ENCODE measurements around the gene TCEAL4. TPM values are rescaled to one million over a fixed set of nuclear protein-coding genes. Genes with fewer than 3 reads are reported as not detected.

The TCEAL4 gene
- total RNA-seq, 2 donors from 2014 or later = 127 to 182 TPM

DNA sequence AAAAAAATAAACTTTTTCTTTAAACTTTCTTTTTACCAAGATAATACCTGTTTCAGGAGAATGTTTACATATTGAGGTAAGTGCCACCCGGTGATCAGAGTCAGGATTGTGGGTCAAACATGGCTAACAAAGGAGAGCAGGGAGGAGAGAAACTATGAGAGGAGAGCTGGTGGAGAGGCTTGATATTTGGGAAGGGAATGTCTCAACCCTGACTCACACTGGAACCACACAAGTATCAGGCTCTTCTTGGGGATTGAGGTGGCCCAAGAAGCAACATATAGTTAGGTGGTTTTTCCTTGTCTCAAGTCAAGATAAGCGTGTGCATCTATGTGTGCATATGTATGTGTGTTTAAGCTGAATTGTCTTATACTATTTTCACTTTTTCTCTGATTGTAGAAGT lies 50.1 kb downstream of the TCEAL4 start:
- no peak for DNase-seq (ENCODE audit: low spot score)
- TF ChIP-seq, protein P1, sequence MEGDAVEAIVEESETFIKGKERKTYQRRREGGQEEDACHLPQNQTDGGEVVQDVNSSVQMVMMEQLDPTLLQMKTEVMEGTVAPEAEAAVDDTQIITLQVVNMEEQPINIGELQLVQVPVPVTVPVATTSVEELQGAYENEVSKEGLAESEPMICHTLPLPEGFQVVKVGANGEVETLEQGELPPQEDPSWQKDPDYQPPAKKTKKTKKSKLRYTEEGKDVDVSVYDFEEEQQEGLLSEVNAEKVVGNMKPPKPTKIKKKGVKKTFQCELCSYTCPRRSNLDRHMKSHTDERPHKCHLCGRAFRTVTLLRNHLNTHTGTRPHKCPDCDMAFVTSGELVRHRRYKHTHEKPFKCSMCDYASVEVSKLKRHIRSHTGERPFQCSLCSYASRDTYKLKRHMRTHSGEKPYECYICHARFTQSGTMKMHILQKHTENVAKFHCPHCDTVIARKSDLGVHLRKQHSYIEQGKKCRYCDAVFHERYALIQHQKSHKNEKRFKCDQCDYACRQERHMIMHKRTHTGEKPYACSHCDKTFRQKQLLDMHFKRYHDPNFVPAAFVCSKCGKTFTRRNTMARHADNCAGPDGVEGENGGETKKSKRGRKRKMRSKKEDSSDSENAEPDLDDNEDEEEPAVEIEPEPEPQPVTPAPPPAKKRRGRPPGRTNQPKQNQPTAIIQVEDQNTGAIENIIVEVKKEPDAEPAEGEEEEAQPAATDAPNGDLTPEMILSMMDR (IDR thresholded peaks at IDR 0.05) = no peak
- no peak for TF ChIP-seq POLR2AphosphoS5 (IDR thresholded peaks at IDR 0.05)
- no peak for TF ChIP-seq POLR2A (IDR thresholded peaks at IDR 0.05)
- H3K27ac ChIP-seq = no peak overlapping the region
- no peaks in the 10 kb centered on the region for H3K9me3 ChIP-seq
- no peak overlapping the region for H3K4me3 ChIP-seq
- WGBS = 72% methylated on average over 2 of the region's 2 CpGs
- H3K36me3 ChIP-seq = no peaks in the 10 kb centered on the region
- intact Hi-C loops (cut with DNase I) = no loop called here
- no peaks in the 10 kb centered on the region for H3K4me1 ChIP-seq (replicated peaks)
- H3K27me3 ChIP-seq (replicated peaks; ENCODE audit: insufficient read depth) = no peaks in the 10 kb centered on the region

Other genes starting within 250 kb of the TCEAL4 start
- gene TCEAL9, start 229.0 kb upstream of the TCEAL4 start, total RNA-seq = 10 to 100 TPM; 49.8 to 88.2 TPM
- gene BEX3, start 209.0 kb upstream of the TCEAL4 start, total RNA-seq = 100 to 1,000 TPM; 249 to 418 TPM
- 10 to 100 TPM in 1 of 2 donors, 1 to 10 TPM in 1; 1.5 to 24.7 TPM for gene RAB40A, start 66.0 kb upstream of the TCEAL4 start, total RNA-seq
- 10 to 100 TPM; 75.5 to 92.0 TPM for gene TCEAL3, start 22.4 kb downstream of the TCEAL4 start, total RNA-seq
- 10 to 100 TPM; 78.1 to 94.0 TPM for gene TCEAL1, start 43.5 kb downstream of the TCEAL4 start, total RNA-seq
- 100 to 1,000 TPM; 287 to 313 TPM for gene MORF4L2, start 101.2 kb downstream of the TCEAL4 start, total RNA-seq
- gene TMEM31, start 125.4 kb downstream of the TCEAL4 start, total RNA-seq = 1 to 10 TPM in 1 of 2 donors, not detected in 1; 7.6 TPM
- gene PLP1, start 191.3 kb downstream of the TCEAL4 start, total RNA-seq = 10 to 100 TPM in 1 of 2 donors, 1 to 10 TPM in 1; 2.9 to 77.5 TPM
- gene RAB9B, start 246.7 kb downstream of the TCEAL4 start, total RNA-seq = 1 to 10 TPM; 2.8 to 4.5 TPM